ENCODE data around the gene TOMM7.

DNA sequence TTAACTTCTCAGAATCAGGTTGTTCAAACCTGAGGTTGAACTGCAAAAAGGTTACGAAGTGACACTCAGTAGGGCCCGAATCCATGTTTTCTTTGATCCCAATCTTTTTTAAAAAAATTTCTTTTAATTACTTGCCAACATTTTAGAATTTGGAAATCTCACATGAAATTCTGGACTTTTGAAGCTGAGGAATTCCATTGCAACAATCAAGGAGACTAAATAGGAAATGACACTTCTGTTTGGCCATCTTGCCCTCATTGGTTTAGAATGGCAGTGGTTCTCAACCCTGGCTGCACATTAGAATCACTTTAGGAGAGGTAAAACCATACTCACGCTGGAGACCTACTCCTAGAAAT lies 471 bp upstream of the TOMM7 start:
- TF ChIP-seq, protein P1, sequence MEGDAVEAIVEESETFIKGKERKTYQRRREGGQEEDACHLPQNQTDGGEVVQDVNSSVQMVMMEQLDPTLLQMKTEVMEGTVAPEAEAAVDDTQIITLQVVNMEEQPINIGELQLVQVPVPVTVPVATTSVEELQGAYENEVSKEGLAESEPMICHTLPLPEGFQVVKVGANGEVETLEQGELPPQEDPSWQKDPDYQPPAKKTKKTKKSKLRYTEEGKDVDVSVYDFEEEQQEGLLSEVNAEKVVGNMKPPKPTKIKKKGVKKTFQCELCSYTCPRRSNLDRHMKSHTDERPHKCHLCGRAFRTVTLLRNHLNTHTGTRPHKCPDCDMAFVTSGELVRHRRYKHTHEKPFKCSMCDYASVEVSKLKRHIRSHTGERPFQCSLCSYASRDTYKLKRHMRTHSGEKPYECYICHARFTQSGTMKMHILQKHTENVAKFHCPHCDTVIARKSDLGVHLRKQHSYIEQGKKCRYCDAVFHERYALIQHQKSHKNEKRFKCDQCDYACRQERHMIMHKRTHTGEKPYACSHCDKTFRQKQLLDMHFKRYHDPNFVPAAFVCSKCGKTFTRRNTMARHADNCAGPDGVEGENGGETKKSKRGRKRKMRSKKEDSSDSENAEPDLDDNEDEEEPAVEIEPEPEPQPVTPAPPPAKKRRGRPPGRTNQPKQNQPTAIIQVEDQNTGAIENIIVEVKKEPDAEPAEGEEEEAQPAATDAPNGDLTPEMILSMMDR (conservative IDR thresholded peaks at IDR 0.05), result no peak; the same call in 1 of the 2 replicates
- TF ChIP-seq ZFX (IDR thresholded peaks at IDR 0.05), result no peak
